HCEC 1CT (cell line): ENCODE results near the gene RNF112.

Experiments used
- DNase-seq: peaks from one replicate; pipeline ENCODE4 v3.0.0-alpha.2; 2017

The RNF112 gene, protein sequence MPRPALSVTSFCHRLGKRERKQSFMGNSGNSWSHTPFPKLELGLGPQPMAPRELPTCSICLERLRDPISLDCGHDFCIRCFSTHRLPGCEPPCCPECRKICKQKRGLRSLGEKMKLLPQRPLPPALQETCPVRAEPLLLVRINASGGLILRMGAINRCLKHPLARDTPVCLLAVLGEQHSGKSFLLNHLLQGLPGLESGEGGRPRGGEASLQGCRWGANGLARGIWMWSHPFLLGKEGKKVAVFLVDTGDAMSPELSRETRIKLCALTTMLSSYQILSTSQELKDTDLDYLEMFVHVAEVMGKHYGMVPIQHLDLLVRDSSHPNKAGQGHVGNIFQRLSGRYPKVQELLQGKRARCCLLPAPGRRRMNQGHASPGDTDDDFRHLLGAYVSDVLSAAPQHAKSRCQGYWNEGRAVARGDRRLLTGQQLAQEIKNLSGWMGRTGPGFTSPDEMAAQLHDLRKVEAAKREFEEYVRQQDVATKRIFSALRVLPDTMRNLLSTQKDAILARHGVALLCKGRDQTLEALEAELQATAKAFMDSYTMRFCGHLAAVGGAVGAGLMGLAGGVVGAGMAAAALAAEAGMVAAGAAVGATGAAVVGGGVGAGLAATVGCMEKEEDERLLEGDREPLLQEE

DNA sequence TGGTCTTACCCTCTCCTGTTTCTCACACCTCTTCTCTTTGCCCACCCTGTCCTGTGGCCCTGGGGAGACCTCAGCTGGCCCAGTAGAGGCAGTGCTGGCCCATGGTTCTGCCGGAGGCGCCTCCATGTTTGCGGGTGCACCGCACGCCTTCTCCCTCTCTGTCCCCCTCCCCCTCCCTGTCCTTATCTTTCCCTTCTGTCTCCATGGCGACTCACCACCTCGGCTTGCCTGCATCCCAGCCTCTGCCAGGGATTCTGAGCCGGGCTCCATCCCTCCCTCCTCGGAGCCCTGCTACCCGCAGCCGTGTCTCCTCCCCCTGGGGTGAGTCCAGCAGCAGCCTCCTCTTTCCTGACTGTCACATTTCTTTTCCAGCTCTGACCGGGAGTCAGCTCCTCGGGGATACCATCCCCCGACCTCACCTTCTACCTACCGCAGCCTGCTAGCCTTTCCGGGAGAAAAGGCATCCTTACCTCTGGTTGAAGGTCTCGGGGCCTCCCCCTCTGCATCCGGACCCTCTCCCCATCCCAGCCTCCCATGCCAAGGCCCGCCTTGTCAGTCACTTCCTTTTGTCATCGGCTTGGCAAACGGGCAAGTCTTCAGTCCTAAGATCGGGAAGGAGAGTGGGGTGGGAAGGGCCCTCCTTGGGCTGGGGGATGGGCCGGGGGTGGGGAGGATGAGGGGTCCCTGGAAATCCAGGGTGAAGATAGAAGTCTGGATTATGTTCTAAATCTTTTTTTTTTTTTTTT, at the start of gene RNF112:
TSS of gene RNF112 (plus strand) at position 358 of the 746 bp plus-strand sequence. CDS start at position 535, 177 bp downstream.
- DNase-seq, result no peak

DNA sequence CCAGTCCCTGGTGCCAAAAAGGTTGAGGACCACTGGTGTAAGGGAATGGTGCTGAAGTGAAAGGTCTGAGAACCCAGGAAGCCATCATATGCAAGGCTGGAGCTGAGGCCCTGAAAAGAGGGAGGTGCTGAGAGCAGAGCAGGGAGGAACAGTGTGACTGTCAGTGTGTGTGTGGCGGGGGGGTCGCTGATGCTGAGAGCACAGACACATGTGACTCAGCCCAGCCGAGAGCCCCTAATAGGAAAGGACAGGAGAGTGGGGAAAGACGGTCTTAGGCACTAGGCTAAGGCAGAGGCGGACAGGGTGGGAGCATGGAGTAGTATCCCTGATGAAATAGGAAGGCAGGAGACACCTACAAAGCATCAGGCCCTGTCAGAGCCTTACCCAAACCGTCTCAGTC, 49.7 kb upstream of the RNF112 start:
- no peak for DNase-seq

DNA sequence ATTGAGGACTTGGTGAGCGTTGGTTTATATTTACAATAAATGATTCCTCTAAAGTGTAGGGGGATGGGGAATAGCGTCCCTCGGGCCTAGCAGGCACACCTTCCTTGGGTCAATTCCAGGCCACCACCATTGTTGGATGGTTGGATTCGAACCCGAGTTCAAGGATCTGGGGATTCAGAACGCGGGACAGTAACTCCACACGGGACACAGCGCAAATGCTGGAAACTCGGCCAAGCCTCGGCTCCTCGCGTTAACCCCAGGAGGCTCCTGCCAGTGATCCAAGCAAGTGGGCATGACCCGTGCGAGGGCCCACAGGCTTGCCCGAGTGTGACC, 49.1 kb upstream of the RNF112 start:
- DNase-seq, result no peak

DNA sequence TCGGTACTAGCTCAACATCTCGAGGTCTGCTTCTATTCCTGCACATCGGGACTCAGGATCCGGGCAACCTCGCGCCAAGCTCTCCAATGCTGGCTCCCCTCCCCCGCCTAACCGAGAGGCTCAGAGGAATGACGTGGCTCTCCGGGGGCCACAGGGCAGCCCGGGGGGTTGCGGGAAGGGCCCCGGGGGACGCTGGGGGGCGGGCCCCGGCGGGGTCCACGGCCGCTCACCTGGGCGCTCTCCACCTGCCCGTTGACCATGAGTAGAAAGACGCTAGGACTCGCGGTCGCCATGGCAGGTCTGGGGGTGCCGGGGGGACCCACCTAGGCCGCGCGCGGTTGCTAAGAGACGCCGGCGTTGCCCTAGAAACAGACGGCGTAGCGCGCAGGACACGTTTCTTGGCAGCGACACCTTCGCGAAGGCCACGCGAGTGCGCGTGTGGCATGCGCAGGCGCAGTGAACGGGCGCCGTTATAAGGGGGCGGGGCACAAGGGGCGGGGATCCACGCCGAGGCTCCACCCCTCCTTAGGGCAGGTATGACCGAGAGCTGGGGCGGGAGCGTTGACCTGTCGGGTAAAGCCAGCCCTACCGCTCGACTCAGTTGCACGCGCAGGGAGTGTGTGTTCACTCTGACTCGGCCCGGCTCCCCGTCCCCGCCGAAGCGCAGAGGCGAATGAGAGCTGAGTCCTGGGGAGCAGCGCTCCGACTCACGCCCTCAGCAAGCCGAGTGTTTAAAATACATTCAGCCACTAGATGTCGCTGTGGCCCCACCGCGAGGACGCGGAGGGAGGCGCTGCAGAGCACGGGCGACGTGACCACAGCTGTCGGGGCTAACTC, 48.5 kb upstream of the RNF112 start, which contains the start of gene B9D1:
TSS of gene B9D1 (minus strand) at position 447 of the 837 bp plus-strand sequence. CDS start at position 293, 154 bp downstream.
- DNase-seq, result peak; percentile 89

DNA sequence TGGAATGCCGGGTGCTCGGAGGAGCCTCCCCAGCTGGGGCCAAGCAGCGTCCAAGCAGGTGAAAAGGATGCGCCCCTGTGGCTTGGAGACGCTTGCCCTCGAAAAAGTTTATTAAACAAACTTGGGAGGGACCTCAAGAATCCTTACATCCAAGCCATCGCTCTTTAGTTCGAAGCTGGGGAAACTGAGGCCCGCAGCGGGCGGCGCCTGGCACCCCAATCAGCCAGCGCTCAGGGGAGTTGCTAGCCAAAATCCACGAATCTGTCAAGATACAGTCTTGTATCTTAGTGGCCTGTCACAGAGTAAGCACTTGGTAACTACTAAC, 48.0 kb upstream of the RNF112 start:
- DNase-seq, result no peak

DNA sequence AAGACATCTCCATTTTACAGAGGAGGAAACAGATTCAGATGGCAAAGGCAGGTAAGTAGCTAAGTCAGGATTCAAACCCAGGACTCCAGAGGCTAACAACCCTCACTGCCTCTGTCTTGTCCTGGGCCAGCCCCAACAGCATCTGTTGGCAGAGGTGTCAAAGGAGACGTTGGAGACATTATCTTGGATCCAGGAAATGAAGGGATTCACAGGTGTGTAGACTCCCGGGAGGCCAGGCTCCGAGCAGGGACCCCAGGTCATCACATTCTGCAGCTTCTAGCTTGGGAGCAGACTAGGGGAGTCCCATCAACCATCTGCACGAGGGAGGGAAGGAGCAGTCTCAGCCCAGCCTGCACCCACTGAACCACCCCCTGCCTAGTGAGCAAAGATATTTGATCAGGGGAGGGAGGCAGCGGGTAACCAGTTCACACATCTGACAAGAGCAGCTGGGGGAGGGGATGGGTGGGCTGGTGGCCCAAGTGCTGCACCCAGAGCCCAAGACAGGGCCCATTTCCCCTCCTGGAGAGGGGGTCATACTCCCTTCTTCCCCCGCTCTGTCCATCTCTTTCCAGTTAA, 47.5 kb upstream of the RNF112 start:
- no peak for DNase-seq

DNA sequence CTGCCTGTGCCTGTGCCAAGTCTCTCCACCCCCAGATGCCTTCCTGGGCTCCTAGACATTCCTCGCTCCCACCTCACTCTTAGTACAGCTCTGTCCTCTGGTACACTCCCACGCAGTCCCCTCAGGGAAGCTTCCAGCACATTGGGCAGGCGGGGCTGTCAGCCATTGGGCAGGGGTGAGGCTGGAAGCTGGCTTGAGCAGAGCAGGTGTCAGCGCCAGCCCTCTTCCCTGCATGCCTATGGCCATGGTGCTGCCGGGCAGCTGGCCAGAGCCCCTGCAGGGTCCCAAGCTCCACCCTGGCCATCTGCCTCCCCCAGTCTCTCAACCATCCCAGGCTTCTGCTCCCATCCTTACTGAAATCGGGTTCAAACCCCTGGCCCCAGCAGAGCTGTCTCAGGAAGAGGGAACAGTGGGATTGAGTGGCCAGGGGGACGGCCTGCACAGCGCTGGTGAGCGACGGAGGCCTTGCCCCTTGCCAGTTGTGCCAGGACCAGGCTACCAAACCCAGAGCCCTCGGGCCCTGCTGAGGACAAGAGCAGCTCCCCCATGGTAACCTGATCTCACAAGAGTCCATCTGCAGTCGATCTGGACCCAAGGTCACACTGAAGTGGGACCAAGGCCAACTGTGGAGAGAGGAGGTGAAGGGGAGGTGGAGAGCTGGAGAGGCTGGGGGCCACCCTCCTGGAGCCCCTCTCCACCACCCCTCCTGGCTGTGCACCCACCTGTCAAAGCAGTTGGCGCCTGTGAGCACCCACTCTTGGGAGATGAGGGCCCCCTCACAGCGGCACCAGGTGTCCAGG, 46.1 kb upstream of the RNF112 start:
- DNase-seq, result no peak

DNA sequence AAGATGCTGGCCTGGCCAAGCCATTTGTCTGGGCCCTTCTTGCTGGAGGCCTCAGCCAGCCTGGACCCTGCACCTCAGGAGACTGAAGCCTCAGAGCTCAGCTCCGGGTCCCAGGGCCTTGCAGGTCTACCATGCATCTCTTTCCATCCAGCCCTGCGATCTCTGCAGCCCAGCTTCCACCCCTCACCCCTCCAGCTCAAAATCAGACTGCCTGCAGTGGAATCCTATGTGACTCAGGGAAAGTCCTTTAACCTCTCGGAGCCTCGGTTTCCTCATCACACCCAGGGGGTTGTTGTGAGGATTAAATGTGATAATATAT, 45.6 kb upstream of the RNF112 start:
- DNase-seq, result no peak

DNA sequence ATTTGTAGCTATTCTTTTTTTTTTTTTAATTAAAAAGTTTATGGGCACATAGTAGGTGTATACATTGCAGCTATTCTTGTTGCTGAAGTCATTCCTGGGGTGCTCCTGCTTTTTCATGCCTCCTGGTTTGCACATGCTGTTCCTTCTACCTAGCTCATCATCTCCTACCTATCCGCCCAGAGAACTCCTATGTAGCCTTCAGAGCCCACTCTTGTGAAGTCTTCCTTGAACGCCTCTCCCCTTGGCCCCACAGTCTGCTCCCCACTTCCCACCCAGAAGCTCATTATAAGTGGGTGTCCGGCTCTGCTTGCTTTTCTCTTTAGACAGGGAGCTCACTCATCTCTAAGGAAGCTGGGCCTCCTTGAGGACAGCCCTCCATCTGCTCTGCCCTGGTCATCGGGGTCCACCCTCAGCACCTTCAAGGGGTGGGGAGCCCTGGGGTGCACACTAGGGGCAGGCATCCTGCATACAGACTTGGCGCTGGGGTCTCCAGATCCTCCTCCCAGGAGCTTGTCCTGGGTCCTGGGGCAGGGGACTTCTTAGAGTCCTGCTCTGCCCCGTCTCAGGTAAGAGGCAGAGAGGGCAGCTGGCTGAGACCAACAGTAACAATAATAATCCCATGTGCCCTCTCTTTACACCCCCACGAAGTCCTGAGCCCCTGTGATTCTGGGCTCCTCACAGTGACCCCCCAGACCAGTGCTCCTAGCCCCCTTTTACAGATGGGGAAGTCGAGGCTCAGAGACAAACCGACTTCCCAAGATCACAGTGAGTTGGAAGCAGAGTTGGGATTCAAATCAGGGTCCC, 45.0 kb upstream of the RNF112 start:
- no peak for DNase-seq

DNA sequence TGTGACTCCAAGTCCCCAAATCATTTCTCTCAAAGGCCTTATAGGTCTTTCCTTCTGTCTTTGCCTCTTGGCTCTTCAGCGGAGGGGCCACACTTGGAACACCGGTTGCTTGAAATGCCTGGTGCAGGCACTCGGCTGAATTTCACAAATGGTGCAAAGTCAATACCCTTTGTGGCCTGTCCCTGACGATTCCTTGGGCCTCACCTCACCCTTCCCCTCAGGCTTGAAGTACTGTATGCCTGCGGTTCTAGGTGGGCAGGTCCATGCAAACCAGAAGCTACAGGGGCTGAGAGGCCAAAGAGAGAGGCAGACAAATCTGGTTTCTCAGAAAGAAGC, 44.4 kb upstream of the RNF112 start:
- no peak for DNase-seq

DNA sequence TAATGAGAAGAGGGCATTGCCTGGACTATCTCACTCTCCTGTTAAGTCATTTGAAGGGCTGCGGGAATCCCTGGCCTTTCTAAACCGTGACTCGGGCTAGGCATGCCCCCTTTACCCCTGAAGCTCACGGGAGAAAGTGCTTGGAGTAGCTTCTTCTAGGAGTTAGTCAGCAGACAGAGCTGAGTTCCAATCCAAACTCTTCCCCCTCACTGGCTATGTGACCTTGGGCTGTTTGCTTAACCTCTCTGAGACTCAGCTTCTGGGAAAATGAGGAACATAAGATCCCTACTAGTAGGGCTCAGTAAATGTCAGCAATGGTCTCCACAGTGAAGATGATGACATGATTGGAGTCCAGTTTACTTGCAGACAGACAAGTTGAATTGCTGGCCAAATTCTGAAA, 42.8 kb upstream of the RNF112 start:
- DNase-seq, result no peak

DNA sequence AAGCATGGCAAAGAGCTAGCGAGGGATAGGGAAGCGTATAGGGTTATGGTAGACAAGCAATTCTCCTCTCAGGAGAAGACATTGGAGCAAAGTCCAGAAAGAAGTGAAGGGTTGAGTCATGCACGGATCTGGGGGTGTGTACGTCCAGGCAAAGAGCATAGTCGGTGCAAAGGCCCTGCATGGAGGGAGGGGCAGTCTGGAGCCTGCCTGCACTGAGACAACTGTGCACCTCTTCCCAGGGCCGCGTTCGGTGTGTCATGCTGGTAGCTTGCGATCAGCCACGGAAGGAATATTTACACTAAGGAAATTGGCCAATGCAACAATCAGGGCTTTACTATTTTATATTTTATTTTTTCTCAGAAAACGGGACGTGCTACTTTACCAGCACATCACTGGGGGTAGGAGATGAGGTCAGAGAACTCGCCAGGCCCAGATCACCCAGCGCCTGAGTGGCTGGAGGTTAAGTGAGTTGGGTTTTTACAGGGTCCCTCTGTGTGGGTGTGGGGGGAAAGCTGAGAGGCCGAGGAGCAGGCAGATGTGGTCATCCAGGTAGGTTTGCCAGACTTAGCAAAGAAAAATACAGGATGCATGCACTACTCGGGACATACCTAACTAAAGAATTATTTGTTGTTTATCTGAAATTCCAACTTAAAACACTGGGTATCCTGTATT, 41.8 kb upstream of the RNF112 start:
- DNase-seq, result no peak

DNA sequence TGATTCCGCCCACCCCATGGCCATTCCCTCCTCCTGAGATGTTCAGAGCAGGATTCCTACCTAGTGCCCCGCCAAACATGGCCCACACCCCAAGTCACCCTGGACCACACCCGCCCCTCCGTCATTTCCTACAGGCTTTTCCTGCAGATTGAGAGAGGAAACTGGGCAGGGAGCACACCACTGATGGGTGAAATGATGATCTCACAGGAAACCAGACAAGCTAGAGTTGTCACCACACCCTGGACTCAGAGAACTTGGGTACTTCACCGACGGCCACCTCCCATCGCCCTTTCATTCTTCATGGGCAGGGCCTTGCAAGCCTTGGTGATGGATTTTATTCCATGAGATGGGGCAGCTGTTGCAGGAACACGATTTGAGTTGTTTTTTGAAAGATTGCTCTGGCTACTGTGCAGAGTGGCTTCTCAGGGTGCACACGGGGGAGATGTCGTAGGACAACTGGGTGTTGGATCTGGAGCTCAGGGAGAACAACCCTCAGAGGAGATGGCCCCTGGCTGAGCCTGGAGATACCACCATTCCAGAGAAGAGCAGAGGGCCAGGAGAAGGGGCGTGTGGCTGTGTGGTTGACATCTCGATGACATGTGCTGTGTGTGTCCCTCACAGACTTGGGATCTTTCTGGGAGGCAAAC, 41.1 kb upstream of the RNF112 start:
- DNase-seq, result no peak

DNA sequence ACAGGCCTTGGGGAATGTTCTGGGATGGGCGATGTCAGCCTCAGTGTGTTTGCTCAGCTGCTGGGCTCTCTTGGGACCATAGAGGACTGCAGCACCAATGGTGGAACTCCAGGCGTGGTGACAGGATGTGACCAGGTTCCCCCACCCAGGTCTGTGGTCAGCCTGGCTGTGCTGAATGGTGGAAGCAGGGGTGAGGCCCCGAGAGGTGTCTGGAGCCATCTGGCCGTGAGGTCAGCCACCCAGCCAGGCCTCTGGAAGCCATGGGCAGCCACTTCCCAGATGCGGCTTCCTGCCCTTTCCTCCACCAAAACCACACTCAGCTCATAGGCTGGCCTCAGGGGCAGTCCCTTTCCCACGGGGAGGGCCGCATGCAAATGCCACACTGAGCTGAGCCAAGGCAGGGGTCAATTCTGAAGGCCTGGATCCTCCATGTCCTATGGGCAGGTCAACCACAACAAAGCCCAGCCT, 40.5 kb upstream of the RNF112 start:
- no peak for DNase-seq

DNA sequence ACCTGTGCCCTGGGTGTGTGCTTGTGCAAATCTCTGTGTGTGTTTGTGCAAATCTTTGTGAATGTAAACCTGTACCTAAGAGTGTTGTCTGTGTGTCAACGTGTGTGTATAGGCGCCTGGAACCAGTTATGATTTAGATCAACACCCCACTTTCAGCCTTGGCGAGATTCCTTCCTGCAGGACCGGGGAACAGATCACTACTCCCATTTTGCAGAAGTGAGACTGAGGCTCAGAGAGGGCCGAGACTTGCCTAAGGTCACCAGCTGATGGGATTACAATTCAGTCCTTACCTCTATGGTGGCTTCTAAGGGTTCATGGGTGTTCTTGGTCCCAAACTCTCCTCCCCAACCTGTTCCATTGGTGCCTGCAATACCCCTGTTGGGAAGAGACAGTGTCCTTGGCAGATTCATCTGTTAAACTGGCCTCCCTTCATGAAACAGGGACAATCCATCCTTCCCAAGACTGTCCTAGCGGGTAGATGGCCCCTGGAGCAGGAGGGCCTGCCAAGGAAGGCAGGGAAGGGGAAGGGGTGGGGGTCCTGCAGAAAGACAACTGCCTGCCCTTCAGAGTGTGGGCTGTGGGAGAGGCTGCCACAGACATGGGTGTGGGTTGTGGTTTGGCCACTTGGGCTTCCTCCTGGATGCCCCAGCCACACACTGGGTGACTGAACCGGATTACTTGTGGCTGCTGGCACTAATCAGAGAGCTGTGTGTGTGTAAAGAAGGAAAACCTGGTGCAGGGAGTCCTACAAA, 39.6 kb upstream of the RNF112 start:
- no peak for DNase-seq

DNA sequence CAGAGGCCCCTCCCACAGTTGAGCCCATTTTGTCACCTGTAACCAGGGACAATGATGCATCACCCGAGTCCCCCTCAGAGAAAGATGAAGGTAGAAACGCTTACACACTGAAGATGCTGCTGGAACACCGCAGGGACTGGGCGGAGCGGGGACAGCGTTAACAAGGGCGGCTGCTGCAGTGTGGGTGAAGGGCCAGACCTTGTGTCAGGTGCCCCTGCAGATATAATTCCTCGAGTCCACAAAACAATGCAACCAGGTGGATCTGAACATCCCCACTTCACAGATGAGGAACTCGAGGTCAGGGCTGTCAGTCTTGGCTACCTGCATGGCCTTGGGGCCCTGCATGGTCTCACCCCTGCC, 39.0 kb upstream of the RNF112 start:
- no peak for DNase-seq

DNA sequence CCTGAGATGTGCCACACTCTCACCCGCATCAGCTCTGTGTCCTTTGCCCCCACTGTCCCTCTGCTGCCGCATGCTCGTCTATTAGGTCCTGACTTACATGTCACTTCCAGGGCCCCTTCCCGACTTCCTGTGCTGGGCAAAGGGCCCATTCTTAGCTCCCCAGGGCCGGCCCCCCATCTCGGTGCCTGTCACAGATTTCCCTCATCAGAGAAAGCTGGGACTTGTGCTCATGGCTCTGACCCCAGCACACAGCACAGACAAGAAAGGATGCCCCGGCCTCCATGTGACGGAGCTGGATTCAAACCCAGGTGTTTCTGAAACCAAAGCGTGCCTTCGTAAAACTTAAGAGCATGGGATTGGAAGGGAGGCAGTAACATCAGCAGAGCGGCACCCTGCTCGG, 38.6 kb upstream of the RNF112 start:
- DNase-seq, result no peak

DNA sequence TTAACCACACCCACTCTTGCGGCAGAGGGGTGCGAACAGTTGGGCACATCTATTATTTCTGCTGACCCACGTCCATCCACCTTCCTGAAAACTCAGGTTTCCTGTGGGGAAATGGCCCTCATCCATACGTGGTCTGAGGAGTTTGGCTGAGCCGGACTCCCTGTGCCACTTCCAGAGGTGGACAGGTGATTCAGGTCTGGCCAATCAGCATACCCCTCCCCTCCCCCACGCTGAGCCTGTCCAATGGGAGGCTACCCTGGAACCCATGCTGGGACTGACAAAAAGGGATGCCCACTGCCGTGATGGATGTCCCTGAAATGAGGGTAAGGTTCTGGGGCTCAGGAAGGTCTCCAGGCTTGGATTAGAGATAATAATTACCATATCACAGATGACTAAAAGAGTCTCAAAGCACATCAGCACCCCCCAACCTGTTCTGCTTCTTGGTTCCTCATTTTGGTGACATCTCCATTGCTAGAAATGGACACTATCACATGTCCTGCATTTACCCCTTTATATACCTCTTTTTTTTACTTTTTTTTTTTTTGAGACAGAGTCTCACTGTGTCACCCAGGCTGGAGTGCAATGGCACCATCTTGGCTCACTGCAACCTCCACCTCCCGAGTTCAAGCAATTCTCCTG, 38.0 kb upstream of the RNF112 start:
- DNase-seq, result no peak

DNA sequence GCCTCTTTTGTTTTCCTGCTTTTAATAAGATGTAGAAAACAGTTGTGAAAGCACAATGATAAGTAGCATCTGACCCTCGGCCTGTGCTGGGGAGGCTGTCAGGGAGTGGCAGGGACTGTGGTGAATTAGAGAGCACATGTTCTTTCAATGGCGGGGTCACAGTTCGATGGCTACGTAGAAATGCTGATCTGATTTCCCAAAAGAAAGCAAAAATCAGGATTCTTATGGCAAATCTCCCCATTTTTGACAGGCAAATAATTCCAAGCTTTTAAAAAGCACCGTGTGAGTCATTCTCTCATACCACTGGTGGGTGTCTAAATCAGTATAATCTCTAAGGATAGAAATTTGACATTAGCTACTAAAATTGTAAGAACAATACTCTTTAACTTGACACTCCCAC, 36.9 kb upstream of the RNF112 start:
- DNase-seq, result no peak
